Activated effector memory CD4-positive, alpha-beta T cell treated with anti-CD3 and anti-CD28 coated beads, Interleukin-2, amount 50 U/mL, for 16 hours (primary cell): ENCODE data around the gene ZC3H10.
"Not testable (repeated sequence)": the region's sequence is repeated elsewhere in the genome, so short reads cannot be mapped to it uniquely, and the experiment has no call there.

Source experiments
- DNase-seq: peaks from one replicate; pipeline ENCODE4 v3.0.0-alpha.2; 2020

ZC3H10 gene, protein sequence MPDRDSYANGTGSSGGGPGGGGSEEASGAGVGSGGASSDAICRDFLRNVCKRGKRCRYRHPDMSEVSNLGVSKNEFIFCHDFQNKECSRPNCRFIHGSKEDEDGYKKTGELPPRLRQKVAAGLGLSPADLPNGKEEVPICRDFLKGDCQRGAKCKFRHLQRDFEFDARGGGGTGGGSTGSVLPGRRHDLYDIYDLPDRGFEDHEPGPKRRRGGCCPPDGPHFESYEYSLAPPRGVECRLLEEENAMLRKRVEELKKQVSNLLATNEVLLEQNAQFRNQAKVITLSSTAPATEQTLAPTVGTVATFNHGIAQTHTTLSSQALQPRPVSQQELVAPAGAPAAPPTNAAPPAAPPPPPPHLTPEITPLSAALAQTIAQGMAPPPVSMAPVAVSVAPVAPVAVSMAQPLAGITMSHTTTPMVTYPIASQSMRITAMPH

DNA sequence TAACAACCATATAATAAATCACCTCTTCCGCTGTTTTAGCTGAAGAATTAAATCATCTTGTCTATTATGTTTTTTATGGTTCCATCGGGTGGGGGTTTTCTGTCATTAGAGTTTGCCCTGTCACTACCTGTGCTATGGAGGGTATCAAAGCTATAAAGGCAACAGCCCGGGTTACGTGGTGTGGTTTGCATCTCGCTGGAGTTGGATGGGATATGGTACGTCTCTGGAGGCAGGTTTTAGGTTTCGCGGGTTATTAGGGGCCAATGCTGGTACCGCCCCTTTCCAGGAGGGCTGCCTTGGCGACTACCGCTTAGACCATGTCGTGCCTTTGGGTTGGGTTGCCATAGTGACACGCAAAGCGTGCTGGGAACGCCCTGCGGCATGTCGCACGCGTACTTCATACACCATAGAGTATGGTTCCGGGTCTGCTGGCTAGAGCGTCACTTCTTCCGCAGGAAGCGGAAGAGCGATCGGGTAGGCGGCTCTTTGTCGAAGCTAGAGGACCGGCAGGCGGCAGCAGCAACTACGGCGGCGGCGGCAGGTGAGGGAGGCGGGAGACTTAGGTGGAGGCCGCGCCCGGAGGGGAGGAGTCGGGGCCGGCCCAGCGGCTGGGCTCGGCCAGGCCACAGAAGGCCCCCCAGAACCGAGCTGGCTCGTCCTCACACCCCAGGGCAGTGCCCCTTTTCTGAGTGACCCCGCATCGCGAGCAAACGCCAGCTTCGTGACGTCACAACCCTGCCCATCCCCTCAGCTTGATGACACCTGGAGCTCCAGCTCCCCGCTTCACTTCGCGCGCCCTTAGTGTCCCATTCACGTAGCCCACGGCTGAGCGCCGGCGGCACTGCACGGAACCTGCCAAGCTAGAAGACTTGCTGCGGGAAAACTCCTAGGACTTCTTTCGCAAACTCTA, at the start of gene ZC3H10:
Gene ZC3H10 (plus strand): TSS at position 489 of the 910 bp plus-strand sequence. CDS start 2,297 bp downstream, outside the sequence.
- peak; percentile 99 for DNase-seq

DNA sequence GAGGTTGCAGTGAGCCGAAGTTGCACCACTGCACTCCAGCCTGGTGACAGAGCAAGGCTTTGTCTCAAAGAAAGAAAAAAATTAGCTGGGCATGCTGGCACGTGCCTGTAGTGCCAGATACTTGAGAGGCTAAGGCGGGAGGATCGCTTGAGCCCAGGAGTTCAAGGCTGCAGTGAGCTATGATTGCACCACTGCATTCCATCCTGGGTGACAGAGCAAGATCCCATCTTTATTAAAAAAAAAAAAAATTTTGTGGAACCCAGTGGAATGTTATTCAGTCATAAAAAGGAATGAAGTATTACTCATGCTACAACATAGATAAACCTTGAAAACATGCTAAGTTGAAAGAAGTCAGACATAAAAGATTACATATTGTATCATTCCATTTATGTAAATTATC, 46.4 kb upstream of the ZC3H10 start:
- no peak for DNase-seq

DNA sequence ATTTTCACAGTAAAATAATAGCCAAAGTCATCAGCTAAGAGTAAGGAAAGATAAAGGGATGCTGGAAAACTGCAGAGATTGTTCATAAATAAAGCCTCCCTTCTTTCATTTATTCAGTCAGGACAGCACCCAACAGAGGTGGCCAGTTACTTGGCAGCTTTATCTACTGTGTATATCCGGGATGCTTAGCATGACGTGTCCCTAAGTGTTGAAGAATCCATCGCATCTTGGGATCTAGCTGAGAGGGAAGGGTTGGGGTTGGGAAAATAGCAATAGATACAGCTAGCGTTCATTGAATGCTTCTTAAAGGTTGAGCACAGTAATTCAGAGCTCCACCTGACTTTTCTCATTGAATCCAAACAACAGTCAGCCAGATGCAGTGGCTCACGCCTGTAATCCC, 43.7 kb upstream of the ZC3H10 start:
- DNase-seq: no peak

DNA sequence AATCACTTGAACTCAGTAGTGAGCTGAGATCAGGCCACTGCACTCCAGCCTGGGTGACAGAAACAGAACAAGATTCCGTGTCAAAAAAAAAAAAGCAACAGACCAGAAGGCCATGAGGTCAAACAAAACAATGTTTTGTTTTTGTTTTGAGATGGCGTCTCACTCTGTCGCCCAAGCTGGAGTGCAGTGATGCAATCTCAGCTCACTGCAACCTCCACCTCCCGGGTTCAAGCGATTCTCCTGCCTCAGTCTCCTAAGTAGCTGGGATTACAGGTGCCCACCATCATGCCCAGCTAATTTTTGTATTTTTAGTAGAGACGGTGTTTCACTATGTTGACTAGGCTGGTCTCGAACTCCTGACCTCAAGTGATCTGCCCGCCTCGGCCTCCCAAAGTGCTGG, 40.1 kb upstream of the ZC3H10 start:
- DNase-seq: not testable (repeated sequence)

DNA sequence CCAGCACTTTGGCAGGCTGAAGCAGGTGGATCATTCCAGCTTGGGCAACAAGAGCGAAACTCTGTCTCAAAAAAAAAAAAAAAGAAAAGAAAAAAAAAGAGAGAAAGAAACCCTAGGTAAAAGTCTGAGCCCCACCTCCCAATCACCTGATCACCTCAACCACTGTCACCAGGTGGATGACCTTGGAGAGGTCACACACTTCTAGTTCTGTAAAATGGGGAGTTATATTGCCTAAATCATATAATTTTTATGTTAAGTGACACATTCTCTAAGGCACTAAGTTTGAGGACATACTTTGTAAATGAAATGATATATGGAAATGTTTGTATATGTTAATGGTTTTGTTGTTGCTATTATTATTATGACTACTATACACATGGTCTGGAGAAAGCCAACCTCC, 39.6 kb upstream of the ZC3H10 start:
- DNase-seq: no peak

DNA sequence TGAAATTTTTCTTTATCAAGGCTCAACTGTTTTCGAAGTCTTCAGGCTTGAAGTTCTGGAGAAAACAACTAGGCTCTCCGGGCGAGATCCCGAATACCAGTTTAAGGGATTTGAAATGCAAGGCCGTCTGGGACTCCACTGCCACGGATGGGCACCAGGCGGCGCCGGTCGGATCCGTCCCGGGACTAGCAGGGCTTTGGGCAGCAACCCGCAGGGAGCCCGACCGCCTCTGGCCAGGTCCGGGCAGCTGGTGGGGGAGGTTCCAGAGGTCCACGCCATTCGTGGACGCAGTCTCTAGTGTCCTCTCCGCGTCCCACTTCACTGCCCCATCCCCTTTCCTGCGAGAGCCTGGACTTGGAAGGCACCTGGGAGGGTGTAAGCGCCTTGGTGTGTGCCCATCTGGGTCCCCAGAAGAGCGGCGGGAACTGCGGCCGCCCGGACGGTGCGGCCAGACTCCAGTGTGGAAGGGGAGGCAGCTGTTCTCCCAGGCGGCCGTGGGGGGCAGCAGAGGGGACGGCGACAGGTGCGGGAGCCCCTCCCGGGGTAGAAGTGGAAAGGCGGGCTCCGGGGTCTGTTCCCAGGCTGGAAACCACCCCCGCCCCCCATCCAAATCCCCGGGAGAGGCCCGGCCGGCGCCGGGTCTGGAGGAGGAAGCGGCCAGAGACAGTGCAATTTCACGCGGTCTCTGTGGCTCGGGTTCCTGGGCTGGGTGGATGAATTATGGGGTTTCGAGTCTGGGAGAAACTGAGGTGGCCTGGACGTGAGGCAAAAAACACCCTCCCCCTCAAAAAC, 38.9 kb upstream of the ZC3H10 start:
- peak; percentile 83 for DNase-seq

DNA sequence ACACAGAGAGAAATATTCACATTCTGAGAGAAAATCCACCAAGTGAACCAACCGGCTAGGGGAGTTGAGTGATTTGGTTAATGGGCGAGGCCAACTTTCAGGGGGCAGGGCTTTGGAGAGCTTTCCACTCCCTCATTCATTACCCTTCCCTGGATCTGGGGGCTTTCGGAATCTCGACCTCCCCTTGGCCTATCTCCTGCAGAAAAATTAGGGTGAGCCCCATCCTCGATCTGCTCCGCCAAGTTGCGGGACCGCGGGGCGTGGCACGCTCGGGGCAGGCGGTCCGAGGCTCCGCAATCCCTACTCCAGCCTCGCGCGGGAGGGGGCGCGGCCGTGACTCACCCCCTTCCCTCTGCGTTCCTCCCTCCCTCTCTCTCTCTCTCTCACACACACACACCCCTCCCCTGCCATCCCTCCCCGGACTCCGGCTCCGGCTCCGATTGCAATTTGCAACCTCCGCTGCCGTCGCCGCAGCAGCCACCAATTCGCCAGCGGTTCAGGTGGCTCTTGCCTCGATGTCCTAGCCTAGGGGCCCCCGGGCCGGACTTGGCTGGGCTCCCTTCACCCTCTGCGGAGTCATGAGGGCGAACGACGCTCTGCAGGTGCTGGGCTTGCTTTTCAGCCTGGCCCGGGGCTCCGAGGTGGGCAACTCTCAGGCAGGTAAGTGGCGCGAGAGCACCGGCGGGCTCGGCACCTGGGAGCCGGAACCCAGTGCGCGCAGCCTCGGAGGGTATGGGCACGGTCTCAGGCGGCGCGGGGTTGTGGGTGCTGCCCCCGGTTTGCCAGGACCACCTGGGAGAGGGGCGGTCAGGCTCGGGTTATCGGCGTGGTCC, 38.1 kb upstream of the ZC3H10 start, which contains the start of gene ERBB3:
Gene ERBB3 (plus strand): TSS at position 443 of the 833 bp plus-strand sequence. CDS start 136 bp downstream, at position 579.
- DNase-seq: peak; percentile 90

DNA sequence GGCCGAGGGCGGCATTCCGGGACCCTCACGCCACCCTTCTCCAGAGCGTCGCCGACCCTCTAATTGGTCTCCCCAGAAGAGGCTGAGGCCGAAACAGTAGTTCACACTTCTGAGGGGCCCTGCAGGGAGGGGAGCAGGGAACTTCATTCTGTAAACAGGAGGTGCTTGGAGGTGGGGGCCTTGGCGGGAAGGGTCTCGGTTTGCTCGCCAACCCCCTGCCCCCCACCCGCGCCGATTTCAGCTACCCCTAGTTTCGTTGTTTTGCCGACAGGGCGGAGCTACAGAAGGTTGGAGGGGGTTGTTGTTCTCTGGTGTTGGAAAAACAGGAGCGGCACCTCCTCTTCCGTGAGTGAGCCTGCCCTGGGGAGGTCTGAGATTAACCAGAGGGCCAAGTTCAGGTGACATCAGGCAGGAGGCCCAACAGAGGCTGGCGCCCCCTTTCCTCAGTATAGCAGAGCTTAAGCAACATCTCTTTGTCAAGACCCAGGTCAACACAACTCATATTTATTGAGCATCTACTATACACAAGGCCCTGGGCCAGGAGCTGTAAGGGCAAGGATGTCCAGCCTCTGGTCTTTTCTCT, 37.4 kb upstream of the ZC3H10 start:
- no peak for DNase-seq

DNA sequence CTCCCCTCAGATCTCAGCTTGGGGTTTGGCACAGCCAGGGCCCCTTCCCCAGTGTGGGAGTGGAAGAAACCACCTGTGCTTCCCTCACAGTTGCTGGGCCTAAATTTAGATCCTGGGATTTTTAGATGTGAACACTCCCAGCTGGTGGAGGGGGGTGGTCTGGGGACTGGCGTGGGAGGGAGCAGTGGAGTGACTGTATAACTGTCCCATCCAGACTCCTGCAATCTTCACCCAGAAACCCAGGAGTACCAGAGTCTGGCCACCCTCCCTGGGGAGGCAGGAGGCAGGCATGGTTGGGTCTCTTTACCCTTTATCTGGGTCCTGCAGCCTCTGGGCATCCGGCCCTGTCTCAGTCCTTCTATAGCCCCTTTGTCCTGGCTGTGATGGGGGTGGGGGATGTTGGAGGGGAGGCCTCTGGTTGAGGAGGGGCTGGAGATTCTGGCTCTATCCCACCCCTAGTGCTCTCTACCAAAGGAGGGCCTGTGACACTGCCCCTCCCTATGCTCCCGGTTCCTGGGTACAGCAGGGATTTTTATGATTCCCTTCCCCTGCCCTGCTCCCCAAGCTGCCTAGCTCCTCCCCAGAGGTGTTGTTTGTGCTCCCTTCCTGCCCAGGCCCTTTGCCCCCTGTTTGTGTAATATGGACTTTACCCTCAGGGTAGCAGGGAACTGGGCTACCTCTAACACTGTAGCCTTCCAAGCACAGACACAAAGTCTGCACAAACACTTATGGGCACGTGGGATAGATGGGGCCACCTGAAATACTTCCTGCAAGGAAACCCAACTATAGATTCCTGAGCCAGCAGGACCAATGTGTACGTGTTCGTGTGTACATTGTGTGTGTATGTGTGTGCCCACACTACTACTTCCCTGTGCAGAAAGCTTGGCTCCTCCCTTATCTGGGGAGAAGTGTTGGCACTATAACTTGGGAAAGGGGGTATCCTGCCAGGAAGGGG, 36.4 kb upstream of the ZC3H10 start:
- no peak for DNase-seq

DNA sequence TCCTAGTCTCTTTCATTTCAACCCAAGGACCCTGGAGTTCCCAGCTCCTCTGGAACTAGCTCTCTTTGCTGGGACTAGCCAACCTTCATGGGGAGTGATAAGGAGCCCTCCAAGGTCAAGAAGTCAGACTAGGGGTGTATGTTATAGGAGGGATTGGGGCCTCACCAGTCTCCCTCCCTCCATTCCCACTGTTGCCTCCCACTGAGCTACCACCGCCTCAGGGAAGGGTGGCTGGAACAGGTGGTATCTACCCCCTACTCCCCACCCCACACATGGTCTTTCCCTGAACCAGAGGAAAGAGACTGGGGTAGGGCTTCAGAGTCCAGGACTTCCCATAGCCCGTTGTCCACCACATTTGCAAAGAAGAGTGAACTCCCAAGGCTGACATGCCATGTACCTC, 35.7 kb upstream of the ZC3H10 start:
- DNase-seq: no peak

DNA sequence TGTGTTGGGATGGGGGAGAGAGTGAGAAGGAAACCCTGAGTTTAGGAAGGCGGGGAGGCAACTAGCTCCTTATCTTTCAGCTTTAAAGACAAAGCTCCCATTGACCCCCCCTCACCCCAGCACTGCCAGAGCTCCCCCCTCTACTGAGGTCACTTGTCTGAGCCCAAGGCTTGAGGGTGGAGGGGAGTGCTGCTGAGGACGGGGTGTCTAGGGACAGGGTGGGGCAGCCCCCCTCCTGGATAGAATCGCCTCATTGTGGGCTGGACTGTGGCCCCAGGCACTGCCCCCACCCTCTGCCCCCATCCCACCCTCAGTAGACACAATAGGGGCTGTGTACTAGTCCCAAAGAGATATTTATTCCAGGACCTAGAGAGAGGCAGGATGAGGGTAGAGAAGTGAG, 35.1 kb upstream of the ZC3H10 start:
- DNase-seq: no peak

DNA sequence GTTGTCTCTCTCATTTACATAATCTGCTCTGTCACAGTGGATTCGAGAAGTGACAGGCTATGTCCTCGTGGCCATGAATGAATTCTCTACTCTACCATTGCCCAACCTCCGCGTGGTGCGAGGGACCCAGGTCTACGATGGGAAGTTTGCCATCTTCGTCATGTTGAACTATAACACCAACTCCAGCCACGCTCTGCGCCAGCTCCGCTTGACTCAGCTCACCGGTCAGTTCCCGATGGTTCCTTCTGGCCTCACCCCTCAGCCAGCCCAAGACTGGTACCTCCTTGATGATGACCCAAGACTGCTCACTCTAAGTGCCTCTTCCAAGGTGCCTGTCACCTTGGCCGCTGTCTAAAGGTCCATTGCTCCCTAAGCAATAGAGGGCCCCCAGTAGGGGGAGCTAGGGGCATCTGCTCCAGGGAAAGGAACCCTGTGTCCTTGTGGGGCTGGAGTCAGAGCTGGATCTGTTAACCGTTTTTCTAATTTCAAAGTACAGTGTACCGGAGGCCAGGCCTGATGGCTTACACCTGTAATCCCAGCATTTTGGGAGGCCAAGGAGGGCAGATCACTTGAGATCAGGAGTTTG, 33.0 kb upstream of the ZC3H10 start:
- DNase-seq: peak; percentile 65

DNA sequence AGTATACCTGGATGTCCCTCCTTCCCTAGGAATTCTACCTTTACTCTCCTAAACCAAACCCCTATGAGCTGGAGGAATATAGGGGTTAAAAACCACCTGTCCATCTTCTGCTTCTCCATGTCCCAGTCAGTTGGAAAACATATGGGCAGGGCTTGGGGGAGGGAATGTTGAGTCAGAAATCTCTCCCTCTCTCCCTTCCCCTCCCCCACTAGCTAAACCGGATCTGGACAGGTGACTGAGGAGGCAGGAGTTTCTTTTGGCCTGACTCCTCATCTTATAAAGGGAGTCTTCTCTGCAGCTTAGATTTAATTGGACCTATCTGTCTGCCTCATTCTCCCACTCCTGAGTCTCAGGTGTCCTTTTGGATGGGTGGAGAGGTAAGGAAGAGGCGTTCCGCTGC, 32.0 kb upstream of the ZC3H10 start:
- no peak for DNase-seq

DNA sequence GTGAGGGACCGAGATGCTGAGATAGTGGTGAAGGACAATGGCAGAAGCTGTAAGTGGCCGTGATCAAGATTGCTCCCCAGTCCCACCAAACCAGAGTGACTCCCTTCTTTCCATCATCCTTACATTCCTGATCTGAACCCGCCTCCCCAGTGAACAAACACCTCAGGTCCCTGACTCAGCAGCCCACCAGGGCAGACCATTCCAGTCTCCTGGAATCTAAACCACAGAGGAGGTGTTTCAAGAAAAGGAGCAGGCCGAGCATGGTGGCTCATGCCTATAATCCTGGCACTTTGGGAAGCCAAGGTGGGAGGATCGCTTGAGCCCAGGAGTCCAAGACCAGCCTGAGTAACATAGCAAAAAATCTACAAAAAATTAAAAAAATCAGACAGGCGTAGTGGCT, 31.5 kb upstream of the ZC3H10 start:
- no peak for DNase-seq

DNA sequence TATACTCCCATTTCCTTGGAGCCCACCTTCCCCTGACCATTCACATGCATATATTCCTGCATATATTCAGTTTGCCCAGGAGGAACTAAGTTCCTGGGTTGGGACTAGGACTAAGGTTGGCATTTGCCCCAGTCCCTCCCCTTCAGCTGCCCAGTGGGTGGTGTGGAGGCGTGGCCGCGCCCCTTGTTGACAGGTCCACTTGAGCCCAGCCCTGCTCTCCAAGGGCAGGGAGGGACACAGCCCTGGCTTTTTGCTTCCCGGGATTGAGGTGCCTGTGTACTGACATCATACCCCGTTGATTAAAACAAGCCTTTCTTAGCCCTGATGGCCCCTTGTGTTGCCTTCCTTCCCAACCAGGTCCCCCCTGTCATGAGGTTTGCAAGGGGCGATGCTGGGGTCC, 30.8 kb upstream of the ZC3H10 start:
- no peak for DNase-seq

DNA sequence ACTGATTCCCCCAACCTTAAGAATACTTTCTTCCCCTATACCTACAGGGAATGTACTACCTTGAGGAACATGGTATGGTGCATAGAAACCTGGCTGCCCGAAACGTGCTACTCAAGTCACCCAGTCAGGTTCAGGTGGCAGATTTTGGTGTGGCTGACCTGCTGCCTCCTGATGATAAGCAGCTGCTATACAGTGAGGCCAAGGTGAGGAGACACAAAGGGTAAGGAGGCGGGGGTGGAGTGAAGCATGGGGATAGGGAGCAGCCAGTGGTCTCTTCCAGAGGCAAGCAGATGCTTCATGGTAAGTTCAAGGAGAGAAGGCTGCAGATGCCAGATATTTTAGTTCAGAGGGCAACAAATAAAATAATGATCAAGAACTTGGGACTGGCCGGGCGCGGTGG, 20.3 kb upstream of the ZC3H10 start:
- DNase-seq: no peak

DNA sequence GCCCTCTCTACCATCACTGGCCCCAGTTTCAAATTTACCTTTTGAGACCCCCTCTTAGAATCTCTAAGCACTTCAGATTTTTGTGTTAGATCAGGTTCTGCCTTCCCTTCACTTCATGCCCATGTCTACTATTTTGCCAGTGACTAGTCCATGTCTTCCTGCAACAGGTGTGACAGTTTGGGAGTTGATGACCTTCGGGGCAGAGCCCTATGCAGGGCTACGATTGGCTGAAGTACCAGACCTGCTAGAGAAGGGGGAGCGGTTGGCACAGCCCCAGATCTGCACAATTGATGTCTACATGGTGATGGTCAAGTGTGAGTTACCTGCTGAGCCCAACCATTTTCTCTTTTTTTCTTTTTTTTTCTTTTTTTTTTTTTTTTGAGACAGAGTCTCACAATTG, 19.5 kb upstream of the ZC3H10 start:
- no peak for DNase-seq

DNA sequence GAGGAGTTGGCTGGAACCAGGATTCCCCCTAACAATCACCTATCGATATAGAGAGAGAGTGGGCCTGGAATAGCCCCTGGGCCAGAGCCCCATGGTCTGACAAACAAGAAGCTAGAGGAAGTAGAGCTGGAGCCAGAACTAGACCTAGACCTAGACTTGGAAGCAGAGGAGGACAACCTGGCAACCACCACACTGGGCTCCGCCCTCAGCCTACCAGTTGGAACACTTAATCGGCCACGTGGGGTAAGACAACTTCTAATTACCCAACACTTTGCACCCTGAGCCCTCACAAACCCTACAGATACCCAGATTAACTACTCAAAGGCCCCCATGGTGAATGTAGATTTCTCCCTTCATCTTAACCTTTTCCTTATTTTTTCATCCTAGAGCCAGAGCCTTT, 18.3 kb upstream of the ZC3H10 start:
- DNase-seq: no peak

DNA sequence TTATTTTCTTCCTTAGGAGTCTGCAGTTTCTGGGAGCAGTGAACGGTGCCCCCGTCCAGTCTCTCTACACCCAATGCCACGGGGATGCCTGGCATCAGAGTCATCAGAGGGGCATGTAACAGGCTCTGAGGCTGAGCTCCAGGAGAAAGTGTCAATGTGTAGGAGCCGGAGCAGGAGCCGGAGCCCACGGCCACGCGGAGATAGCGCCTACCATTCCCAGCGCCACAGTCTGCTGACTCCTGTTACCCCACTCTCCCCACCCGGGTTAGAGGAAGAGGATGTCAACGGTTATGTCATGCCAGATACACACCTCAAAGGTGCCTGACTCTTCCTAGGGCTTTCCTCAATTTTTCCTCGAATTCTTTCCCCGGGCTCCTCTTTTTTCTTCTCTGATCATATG, 17.0 kb upstream of the ZC3H10 start:
- DNase-seq: no peak

DNA sequence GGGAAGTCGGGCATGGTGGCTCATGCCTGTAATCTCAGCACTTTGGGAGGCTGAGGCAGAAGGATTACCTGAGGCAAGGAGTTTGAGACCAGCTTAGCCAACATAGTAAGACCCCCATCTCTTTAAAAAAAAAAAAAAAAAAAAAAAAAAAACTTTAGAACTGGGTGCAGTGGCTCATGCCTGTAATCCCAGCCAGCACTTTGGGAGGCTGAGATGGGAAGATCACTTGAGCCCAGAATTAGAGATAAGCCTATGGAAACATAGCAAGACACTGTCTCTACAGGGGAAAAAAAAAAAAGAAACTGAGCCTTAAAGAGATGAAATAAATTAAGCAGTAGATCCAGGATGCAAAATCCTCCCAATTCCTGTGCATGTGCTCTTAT, 15.4 kb upstream of the ZC3H10 start:
- no peak for DNase-seq
